GM21515 (cell line): Measurements from ENCODE around the gene TMEM120A.

Source experiments
- ATAC-seq: cut with Tn5 transposase; IDR thresholded peaks from one replicate; pipeline ENCODE4 v1.9.1; 2021; ENCODE audit not compliant: unreplicated experiment

The TMEM120A gene

GRCh38 chr7:75960372-75960771, 34.0 kb downstream of the TMEM120A start:
- ATAC-seq: no peak

- no peak for ATAC-seq
Observed at GRCh38 chr7:75958802-75959543, 35.4 kb downstream of the TMEM120A start.

GRCh38 chr7:75957021-75957736, 37.2 kb downstream of the TMEM120A start:
- no peak for ATAC-seq

- ATAC-seq: no peak
Observed at GRCh38 chr7:75955331-75955955, 39.0 kb downstream of the TMEM120A start.

GRCh38 chr7:75953931-75954330, 40.5 kb downstream of the TMEM120A start:
- no peak for ATAC-seq

- ATAC-seq: no peak
Observed at GRCh38 chr7:75953431-75953830, 41.0 kb downstream of the TMEM120A start.

- ATAC-seq: no peak
Observed at GRCh38 chr7:75951506-75951905, 42.9 kb downstream of the TMEM120A start.

GRCh38 chr7:75950111-75950681, 44.2 kb downstream of the TMEM120A start:
- no peak for ATAC-seq

GRCh38 chr7:75948179-75948578, 46.2 kb downstream of the TMEM120A start:
- no peak for ATAC-seq

- no peak for ATAC-seq
Observed at GRCh38 chr7:75946207-75946855, 48.1 kb downstream of the TMEM120A start.

- no peak for ATAC-seq
Observed at GRCh38 chr7:75945297-75946168, 48.9 kb downstream of the TMEM120A start.

GRCh38 chr7:75944507-75944906, 49.9 kb downstream of the TMEM120A start:
- ATAC-seq: no peak

GRCh38 chr7:75943864-75944263, 50.5 kb downstream of the TMEM120A start:
- no peak for ATAC-seq

GRCh38 chr7:75938921-75939320, 55.5 kb downstream of the TMEM120A start:
- ATAC-seq: no peak

GRCh38 chr7:75937958-75938786, 56.2 kb downstream of the TMEM120A start:
- no peak for ATAC-seq
